ENCODE measurements around the gene GOT2. TPM values are rescaled to one million over a fixed set of nuclear protein-coding genes. Genes with fewer than 3 reads are reported as not detected.

Gene GOT2
- total RNA-seq, 1 experiment from 2014 or later: 135 TPM

- intact Hi-C loops (cut with micrococcal nuclease): no loop called here
- Histone ChIP-seq H2AFZ (ENCODE audit: low read depth, low read length, poor library complexity, severe bottlenecking) (no peak overlapping the region), H3K27ac (ENCODE audit: low read depth, low read length) (no peak overlapping the region), H3K36me3 (ENCODE audit: control insufficient read depth in 1 of 2, insufficient read depth in 2 of 2, low read length in 2 of 2) (no peaks in the 10 kb centered on the region), H3K9me2 (ENCODE audit: insufficient read depth) (no peaks in the 10 kb centered on the region), H3K27me3 (ENCODE audit: insufficient read depth, low read length) (no peaks in the 10 kb centered on the region), H3K9me3 (ENCODE audit: control insufficient read depth in 1 of 2, insufficient read depth in 1 of 2, low read depth in 1 of 2, low read length in 2 of 2) (no peaks in the 10 kb centered on the region), H3K9ac (ENCODE audit: low read length) (no peak overlapping the region), H3K4me2 (ENCODE audit: low read length) (no peak overlapping the region), H3K4me1 (ENCODE audit: control insufficient read depth in 1 of 2, insufficient read depth in 2 of 2, low read length in 2 of 2) (no peaks in the 10 kb centered on the region), H3K79me2 (ENCODE audit: insufficient read depth, low read length) (no peaks in the 10 kb centered on the region), H4K20me1 (ENCODE audit: insufficient read depth) (no peaks in the 10 kb centered on the region), H3K4me3 (replicated peaks in 1 of 2; ENCODE audit: low read depth in 1 of 2, low read length in 2 of 2) (no peak overlapping the region)
- DNase-seq (ENCODE audit: low read depth, low spot score): no peak
- RAD21 ChIA-PET (ENCODE audit: low non-redundant PET in 1 of 2, low total read pairs in 2 of 2, uncharacterized antibody in 2 of 2, unreplicated experiment in 2 of 2): interaction anchor here in 1 of 2 experiments (0.6 kb wide), 1 partner anchor 428 kb away, joined by 4 read pairs; no protein-coding TSS in a partner anchor
- CTCF ChIA-PET: no interaction called here
- no peak for ATAC-seq
- no peak for TF ChIP-seq SIN3A (IDR thresholded peaks at IDR 0.05; ENCODE audit: low read depth)
- TF ChIP-seq EZH2 (IDR thresholded peaks at IDR 0.05): no peak
- no peak for TF ChIP-seq EZH2phosphoT487 (IDR thresholded peaks at IDR 0.05; ENCODE audit: borderline replicate concordance)
- no peak for TF ChIP-seq FOSL1 (IDR thresholded peaks at IDR 0.05; ENCODE audit: low read depth)
- no peak for TF ChIP-seq RAD21 (IDR thresholded peaks at IDR 0.05; ENCODE audit: low read depth)
- no peak for TF ChIP-seq EGR1 (IDR thresholded peaks at IDR 0.05; ENCODE audit: low read depth)
- TF ChIP-seq CEBPB (IDR thresholded peaks at IDR 0.05; ENCODE audit: low read depth): no peak
- TF ChIP-seq TCF7L2 (IDR thresholded peaks at IDR 0.05; ENCODE audit: borderline replicate concordance, extremely low read depth, insufficient read depth, insufficient read length): no peak
- no peak for TF ChIP-seq ZNF274 (IDR thresholded peaks at IDR 0.05; ENCODE audit: low read depth, low read length)
- TF ChIP-seq ELF1 (IDR thresholded peaks at IDR 0.05; ENCODE audit: borderline replicate concordance, low read depth): no peak
- no peak for TF ChIP-seq JUND (IDR thresholded peaks at IDR 0.05)
- POLR2A ChIA-PET: no interaction called here
- BruUV-seq (replicated peaks): no TSS peak
Observed at GRCh38 chr16:58744497-58744896, 10.4 kb upstream of the GOT2 start.

DNA sequence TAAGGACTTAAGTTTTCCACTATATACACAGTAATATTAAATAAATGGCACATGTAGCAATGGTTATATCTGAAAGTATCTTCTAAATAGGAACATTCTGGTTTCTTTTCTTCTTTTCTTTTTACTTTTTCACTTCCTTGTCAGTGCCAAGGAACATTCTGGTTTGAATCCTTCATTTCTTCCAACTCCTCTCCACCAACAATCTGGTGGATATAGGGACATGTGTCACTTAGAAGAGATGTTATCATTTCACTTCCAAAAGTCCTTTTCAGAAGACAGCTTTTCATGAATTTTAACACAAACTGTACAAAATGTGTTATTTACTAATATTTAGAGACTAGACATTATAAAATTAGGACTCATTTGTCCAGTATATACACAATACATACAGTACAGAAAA lies 7.9 kb upstream of the GOT2 start:
- CTCF ChIA-PET: no interaction called here

More for the DNA sequence above, 7.9 kb upstream of the GOT2 start:
- POLR2A ChIA-PET: no interaction called here
- no peak overlapping the region for H2AFZ ChIP-seq (ENCODE audit: low read depth, low read length, poor library complexity, severe bottlenecking)
- DNase-seq (ENCODE audit: low read depth, low spot score): no peak
- no peak overlapping the region for H3K4me2 ChIP-seq (ENCODE audit: low read length)
- H3K27me3 ChIP-seq (ENCODE audit: insufficient read depth, low read length): no peaks in the 10 kb centered on the region
- no peaks in the 10 kb centered on the region for H3K4me1 ChIP-seq (ENCODE audit: control insufficient read depth in 1 of 2, insufficient read depth in 2 of 2, low read length in 2 of 2)
- H4K20me1 ChIP-seq (ENCODE audit: insufficient read depth): no peaks in the 10 kb centered on the region
- ATAC-seq: no peak
- RAD21 ChIA-PET (ENCODE audit: low non-redundant PET in 1 of 2, low total read pairs in 2 of 2, uncharacterized antibody in 2 of 2, unreplicated experiment in 2 of 2): no interaction called here
- no TSS peak for BruUV-seq (replicated peaks)
- H3K27ac ChIP-seq (ENCODE audit: low read depth, low read length): no peak overlapping the region
- H3K36me3 ChIP-seq (ENCODE audit: control insufficient read depth in 1 of 2, insufficient read depth in 2 of 2, low read length in 2 of 2): no peaks in the 10 kb centered on the region
- TF ChIP-seq SIN3A (IDR thresholded peaks at IDR 0.05; ENCODE audit: low read depth) (no peak), YY1 (IDR thresholded peaks at IDR 0.05; ENCODE audit: extremely low read depth, insufficient replicate concordance, low read depth, low read length) (no peak), EZH2 (IDR thresholded peaks at IDR 0.05) (no peak), POLR2A (IDR thresholded peaks at IDR 0.05; ENCODE audit: borderline replicate concordance, extremely low read depth, insufficient read depth, insufficient read length) (no peak), EZH2phosphoT487 (IDR thresholded peaks at IDR 0.05; ENCODE audit: borderline replicate concordance) (no peak), FOSL1 (IDR thresholded peaks at IDR 0.05; ENCODE audit: low read depth) (no peak), EGR1 (IDR thresholded peaks at IDR 0.05; ENCODE audit: low read depth) (no peak), TCF7L2 (IDR thresholded peaks at IDR 0.05; ENCODE audit: borderline replicate concordance, extremely low read depth, insufficient read depth, insufficient read length) (no peak), ZNF274 (IDR thresholded peaks at IDR 0.05; ENCODE audit: low read depth, low read length) (no peak), ZFX (IDR thresholded peaks at IDR 0.05) (no peak), ELF1 (IDR thresholded peaks at IDR 0.05; ENCODE audit: borderline replicate concordance, low read depth) (no peak), POLR2AphosphoS5 (IDR thresholded peaks at IDR 0.05; ENCODE audit: low read depth, low read length) (no peak), RAD21 (IDR thresholded peaks at IDR 0.05; ENCODE audit: low read depth) (no peak), SP1 (IDR thresholded peaks at IDR 0.05; ENCODE audit: low read depth) (no peak), SRF (IDR thresholded peaks at IDR 0.05; ENCODE audit: low read depth) (no peak), REST (IDR thresholded peaks at IDR 0.05; ENCODE audit: low read depth) (no peak), CBX3 (IDR thresholded peaks at IDR 0.05; ENCODE audit: low read depth) (no peak)
- no peak overlapping the region for H3K4me3 ChIP-seq (replicated peaks in 1 of 2; ENCODE audit: low read depth in 1 of 2, low read length in 2 of 2)
- H3K9me2 ChIP-seq (ENCODE audit: insufficient read depth): no peaks in the 10 kb centered on the region
- intact Hi-C loops (cut with micrococcal nuclease): no loop called here
- no peak overlapping the region for H3K9ac ChIP-seq (ENCODE audit: low read length)
- no peaks in the 10 kb centered on the region for H3K79me2 ChIP-seq (ENCODE audit: insufficient read depth, low read length)
- H3K9me3 ChIP-seq (ENCODE audit: control insufficient read depth in 1 of 2, insufficient read depth in 1 of 2, low read depth in 1 of 2, low read length in 2 of 2): no peaks in the 10 kb centered on the region
